HG03521 (cell line): ENCODE data around the gene CDK8.

Experiments used
- ATAC-seq: cut with Tn5 transposase; IDR thresholded peaks from one replicate; pipeline ENCODE4 v1.9.1; 2021; ENCODE audit warnings: mild to moderate bottlenecking, moderate library complexity; ENCODE audit not compliant: unreplicated experiment

The CDK8 gene

GRCh38 chr13:26379831-26380230, 125.9 kb downstream of the CDK8 start:
- no peak for ATAC-seq

DNA sequence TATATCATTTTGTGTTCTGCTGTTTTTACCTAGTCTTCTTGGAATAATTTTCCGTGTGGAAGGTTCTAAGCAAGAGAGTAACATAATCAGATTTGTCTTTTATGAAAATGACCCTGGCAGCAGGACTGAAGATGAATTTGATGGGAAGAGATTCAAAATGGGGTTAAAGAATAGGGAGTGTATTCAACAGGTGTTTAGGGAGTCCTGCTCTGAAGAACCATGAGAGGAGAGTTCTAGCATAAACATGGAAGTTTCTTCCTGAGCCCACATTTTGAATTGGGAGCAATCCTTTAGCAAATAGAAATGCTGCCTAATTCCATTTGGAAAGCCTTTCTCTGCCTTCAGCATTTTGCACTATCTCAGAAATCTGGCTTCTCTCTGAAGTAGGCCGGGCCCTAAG, 127.0 kb downstream of the CDK8 start:
- no peak for ATAC-seq

GRCh38 chr13:26382366-26382765, 128.4 kb downstream of the CDK8 start:
- ATAC-seq = no peak

GRCh38 chr13:26382835-26383234, 128.9 kb downstream of the CDK8 start:
- ATAC-seq = no peak

DNA sequence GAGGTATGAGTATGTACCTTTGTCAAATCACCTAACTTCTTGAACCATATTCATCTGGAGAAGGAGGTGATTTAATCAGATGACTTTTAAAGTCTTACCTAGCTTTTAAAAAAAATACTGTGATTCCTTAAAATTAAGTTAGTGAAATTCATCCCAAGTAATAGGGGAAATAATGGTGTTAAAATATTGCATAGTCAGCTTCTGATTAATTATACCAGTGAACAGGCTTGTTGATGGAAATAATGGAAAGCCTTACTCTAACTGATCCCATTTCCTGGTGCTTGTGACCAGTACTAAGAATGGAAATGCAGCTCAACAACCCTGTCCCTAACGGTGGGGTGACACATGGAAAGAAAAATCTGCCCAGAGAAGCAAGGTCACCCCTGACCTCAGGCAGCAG, 130.7 kb downstream of the CDK8 start:
- ATAC-seq = no peak

- no peak for ATAC-seq
Measured at GRCh38 chr13:26386026-26386425, 132.1 kb downstream of the CDK8 start.

GRCh38 chr13:26390203-26390602, 136.3 kb downstream of the CDK8 start:
- ATAC-seq = no peak

- ATAC-seq = no peak
Measured at GRCh38 chr13:26400545-26400944, 146.6 kb downstream of the CDK8 start.

DNA sequence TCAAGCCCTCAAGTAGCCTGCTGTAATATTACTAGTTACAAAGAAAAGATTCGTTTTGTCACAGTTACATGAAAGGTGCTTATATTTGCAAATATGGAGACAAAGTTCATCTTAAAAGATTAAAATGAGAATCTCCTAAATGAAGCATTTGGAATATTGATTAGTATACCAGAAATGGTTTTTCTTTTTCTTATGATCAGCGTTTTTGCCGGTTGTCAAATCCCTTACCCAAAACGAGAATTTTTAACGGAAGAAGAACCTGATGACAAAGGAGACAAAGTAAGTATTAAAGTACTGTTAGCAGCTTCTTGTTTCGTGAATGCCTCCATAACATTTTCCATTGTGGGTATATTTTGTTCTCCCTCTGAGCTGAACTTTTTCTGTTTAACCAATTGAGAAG, 147.1 kb downstream of the CDK8 start:
- no peak for ATAC-seq

DNA sequence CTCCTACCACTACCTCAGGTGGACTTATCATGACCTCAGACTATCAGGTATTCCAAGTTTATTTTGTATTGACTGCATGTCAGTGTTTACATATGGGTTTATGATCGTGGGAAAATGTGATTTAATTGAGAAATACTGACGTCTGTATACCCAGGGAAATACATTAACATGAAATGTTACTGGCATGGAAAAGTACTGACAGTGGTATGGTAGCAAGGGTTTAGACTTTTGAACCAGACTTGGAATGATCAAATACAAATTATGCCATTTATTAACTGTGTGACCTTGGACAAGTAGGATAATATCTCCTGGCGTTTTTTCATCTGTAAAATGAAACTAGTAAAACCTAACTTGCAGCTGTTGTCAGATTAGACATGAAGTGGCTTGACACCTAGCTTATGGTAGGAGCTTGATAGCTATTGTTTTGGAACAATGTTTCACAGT, 147.7 kb downstream of the CDK8 start:
- no peak for ATAC-seq

- no peak for ATAC-seq
Measured at GRCh38 chr13:26406791-26407190, 152.9 kb downstream of the CDK8 start.

DNA sequence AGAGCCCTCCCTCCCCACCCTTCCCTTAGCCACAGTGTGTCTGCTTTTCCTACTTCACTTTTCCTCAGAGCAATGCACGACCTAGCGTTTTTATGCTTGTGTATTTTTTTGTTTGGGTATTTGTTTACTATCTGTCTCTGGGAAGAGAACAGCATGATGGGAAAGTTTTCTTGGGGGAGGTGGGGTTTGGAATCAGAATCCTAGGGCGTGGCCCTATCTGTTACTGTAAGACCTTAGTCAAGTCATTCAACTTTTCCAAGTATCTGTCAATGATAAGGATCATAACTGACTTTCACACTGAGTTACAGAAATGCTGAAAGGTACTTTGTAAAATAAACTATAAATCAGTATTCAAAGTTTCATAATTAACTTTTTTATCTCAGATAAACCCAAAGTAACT, 157.3 kb downstream of the CDK8 start:
- no peak for ATAC-seq

DNA sequence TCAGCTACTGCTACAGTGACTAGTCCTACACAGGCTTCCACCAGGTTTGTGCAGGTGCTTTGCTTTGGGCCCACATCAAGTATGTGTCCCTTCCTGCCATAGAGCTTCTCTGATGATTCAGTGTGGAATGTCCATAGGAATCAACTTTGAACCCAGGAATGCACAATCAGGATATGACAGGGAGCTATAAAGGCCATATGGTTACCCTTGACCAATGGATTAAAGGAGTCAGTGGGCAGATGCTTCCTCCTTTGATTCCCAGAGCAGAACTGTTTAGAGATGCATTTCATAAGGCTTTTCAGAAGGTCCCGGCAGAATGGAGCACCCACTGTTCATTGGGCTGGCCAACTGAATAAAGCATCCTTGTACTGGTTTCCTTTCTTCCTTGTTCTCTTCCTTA, 158.3 kb downstream of the CDK8 start:
- ATAC-seq = no peak

- no peak for ATAC-seq
Measured at GRCh38 chr13:26412936-26413716, 159.2 kb downstream of the CDK8 start.

DNA sequence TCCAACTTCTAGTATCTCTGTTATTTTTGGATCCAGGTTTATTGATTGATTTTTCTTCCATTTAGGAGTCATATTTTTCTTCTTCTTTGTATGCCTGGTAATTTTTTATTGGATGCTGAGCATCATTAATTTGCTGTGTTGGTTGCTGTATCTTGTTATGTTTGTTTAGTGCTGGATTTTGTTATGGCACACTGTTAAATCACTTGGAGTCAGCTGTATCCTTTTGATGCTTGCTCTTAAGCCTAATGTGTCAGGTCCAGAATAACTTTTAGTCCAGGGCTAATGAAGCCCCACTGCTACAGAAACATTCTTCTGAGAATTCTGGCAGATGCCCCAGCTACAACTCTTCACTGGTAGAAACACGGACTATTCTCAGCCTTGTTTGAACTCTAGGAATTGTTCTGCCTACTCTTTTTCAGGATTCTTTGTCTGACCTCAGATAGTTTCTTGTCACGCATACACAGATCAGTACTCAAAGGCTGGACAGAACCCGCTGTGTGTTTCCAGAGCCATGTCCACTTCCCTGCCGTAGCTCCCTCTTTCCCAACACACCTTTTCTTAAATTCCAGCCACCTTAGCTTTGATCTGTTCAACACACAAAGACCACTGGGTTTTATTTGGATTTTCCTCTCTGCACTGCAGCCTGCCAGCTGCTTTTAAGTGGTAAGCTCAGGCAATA, 166.5 kb downstream of the CDK8 start:
- ATAC-seq = no peak

GRCh38 chr13:26422036-26422435, 168.1 kb downstream of the CDK8 start:
- ATAC-seq = no peak

- no peak for ATAC-seq
Measured at GRCh38 chr13:26423629-26424028, 169.7 kb downstream of the CDK8 start.

DNA sequence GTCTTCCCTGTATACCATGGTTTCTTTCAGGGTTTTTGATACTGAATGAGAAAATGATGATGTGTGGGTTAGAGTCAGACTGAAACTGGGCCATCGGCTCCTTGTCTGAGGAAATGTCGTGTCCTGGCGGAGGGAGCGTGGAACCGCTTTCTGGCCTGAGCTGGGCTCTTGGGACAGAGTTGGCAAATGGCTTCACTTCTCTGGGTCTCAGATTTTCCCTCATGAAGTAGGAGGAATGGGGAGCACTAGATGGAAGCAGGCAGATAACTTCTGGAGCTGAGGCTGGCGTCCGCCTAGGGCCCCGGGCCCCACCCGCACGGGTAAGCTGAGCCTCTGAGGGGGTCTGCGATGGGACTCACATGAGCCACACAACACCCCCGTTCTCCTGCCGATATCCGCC, 170.3 kb downstream of the CDK8 start:
- no peak for ATAC-seq

DNA sequence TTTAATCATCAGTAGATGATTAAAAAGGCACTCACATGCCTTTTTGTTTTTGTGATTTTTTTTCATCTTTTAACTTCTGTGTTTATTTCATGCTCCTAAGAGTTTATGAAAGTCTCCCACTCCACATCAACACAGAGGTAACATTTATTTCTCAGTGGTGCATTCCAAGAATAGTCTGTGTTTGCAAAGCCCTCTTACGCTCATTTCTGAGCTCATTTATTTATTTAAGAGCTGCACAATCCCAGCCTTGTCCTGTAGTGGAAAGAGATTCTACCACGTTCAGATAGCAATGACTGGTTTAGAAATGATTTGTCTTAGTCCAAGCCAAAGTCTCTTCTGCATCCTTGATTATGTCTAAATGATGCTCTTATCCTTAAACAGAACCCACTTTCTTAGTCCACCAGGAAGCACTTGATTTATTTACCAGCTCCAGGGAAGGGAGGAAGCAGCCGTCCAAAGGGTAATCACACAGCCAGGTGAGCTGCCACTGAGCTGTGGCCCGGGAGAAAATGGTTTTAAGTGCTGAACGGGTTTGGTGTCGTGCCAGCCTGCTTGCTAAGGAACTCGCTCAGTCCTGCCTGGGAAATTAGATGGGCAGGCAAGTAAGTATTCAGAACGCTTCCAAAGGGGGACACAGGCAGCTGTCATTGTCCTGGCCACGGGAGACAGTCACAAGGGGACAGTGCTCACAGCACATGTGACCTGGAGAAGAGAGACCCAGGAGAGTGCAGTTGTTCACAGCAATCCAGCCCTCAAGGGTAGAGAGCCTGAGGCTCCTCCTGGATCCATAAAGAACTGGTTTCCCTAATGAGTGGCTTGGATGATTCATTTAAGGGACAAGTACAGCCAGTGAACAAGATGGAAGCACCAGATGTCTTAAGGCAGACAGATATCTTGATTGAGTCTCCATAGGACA, 171.8 kb downstream of the CDK8 start:
- no peak for ATAC-seq

GRCh38 chr13:26433776-26434175, 179.8 kb downstream of the CDK8 start:
- ATAC-seq = no peak

DNA sequence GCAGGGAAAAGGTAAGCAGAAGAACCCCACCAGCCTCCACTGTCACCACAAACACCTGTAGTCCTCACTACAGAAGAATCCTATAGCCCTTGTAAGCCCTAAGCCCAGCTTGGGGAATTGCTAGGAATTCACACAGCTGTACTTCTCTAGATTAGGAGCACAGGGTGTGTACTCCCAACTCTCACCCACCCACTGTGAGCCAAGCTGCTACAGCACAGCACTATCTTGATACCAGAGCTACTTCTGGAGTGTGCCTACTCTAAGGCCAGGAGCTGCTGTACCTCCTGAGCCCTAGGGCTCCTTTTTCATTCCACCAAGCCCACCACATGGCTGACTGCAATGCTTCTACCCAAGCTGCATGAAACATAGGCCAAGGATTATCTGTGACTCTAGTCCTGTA, 181.2 kb downstream of the CDK8 start:
- ATAC-seq = no peak
